Smooth muscle cell (in vitro differentiated cells): ENCODE measurements around the gene DFFB. TPM values are rescaled to one million over a fixed set of nuclear protein-coding genes. Genes with fewer than 3 reads are reported as not detected.
A peak's percentile ranks its signal among the peaks of the same experiment; 100 is the strongest.

Source experiments
- DNase-seq: peaks from one replicate; lab custom pipeline; 2025; ENCODE audit not compliant: unreplicated experiment; lab: John Stamatoyannopoulos, UW
- H2AFZ ChIP-seq: fragments of 200-600 bp; sonication (generic); 2 replicates; pipeline ENCODE4 v1.6.0; 2016; ENCODE audit warnings: antibody characterized with exemption, low read depth, mild to moderate bottlenecking
- H3F3A ChIP-seq: fragments of 200-600 bp; sonication (generic); 2 replicates; pipeline ENCODE4 v1.6.0; 2017; ENCODE audit warnings: antibody characterized with exemption, low read depth
- H3K27ac ChIP-seq: fragments of 200-600 bp; sonication (generic); 2 replicates; pipeline ENCODE4 v1.5.1; 2016; ENCODE audit warnings: low read depth, mild to moderate bottlenecking
- H3K27me3 ChIP-seq: fragments of 200-600 bp; sonication (generic); 2 replicates; pipeline ENCODE4 v1.6.1; 2016; ENCODE audit warnings: low read depth, mild to moderate bottlenecking
- H3K36me3 ChIP-seq: fragments of 200-600 bp; sonication (generic); 2 replicates; pipeline ENCODE4 v1.5.1; 2016; ENCODE audit warnings: low read depth
- H3K4me1 ChIP-seq: fragments of 200-600 bp; sonication (generic); 2 replicates; pipeline ENCODE4 v1.5.1; 2016; ENCODE audit warnings: low read depth
- H3K4me2 ChIP-seq: fragments of 200-600 bp; sonication (generic); 2 replicates; pipeline ENCODE4 v1.6.0; 2016; ENCODE audit warnings: mild to moderate bottlenecking
- H3K4me3 ChIP-seq: fragments of 200-600 bp; sonication (generic); 2 replicates; pipeline ENCODE4 v1.5.1; 2016; ENCODE audit warnings: mild to moderate bottlenecking
- H3K79me2 ChIP-seq: fragments of 200-600 bp; sonication (generic); 2 replicates; pipeline ENCODE4 v1.6.0; 2016; ENCODE audit warnings: low read depth, mild to moderate bottlenecking
- H3K9ac ChIP-seq: fragments of 200-600 bp; sonication (generic); 2 replicates; pipeline ENCODE4 v1.6.0; 2016; ENCODE audit warnings: low read depth
- H3K9me3 ChIP-seq: fragments of 200-600 bp; sonication (generic); replicated peaks from 2 replicates; pipeline ENCODE4 v1.5.1; 2016; ENCODE audit warnings: low read depth
- H4K20me1 ChIP-seq: fragments of 200-600 bp; sonication (generic); 2 replicates; pipeline ENCODE4 v1.6.0; 2016; ENCODE audit warnings: low read depth
- CTCF ChIP-seq: fragments of 200-600 bp; sonication (generic); IDR thresholded peaks from 2 replicates; pipeline ENCODE4 v1.5.1; 2017; ENCODE audit warnings: borderline replicate concordance, mild to moderate bottlenecking, antibody characterized with exemption; ENCODE audit not compliant: insufficient read depth, poor library complexity, severe bottlenecking
- WGBS: methylation state at CpG from one replicate; pipeline ENCODE4 v1.1.7; 2016; ENCODE audit warnings: low lambda C conversion rate; 5-methylcytosine and 5-hydroxymethylcytosine counted together
- polyA plus RNA-seq: library from polyadenylated mRNA; unstranded; fragments of >200 nt; fragmentation: Nextera tagmentation; extraction: Ambion mirVana; gene quantifications from 2 replicates; pipeline ENCODE4 v1.2.1, GENCODE V29; 2016
- total RNA-seq: library from RNA; depleted of rRNA; stranded (reverse); fragments of >200 nt; gene quantifications from 2 replicates; pipeline ENCODE4 v1.2.3, GENCODE V29; 2014

Gene DFFB
- total and polyA plus RNA-seq, 2 experiments from 2014 or later: 3.3 to 4.5 TPM

GRCh38 chr1:3899754-3900149, 42.5 kb downstream of the DFFB start:
- H4K20me1 ChIP-seq: peaks cover 39% of the 10 kb centered on the region
- no peak for DNase-seq
- peak overlapping the region; percentile 90 for H3K4me2 ChIP-seq
- H3K79me2 ChIP-seq: peaks cover 51% of the 10 kb centered on the region
- peak overlapping the region; percentile 93 for H2AFZ ChIP-seq
- peak overlapping the region; percentile 74 for H3K27ac ChIP-seq
- H3K27me3 ChIP-seq: no peaks in the 10 kb centered on the region
- peak overlapping the region; percentile 92 for H3K9ac ChIP-seq
- no peaks in the 10 kb centered on the region for H3F3A ChIP-seq
- peak overlapping the region; percentile 80 for H3K4me3 ChIP-seq
- no peaks in the 10 kb centered on the region for H3K9me3 ChIP-seq
- WGBS: under 1% methylated on average over 23 of the region's 26 CpGs
- peaks cover 6% of the 10 kb centered on the region for H3K4me1 ChIP-seq
- TF ChIP-seq CTCF: peak; percentile 16
- no peaks in the 10 kb centered on the region for H3K36me3 ChIP-seq

- Histone ChIP-seq H3K4me1 (peaks cover 6% of the 10 kb centered on the region), H2AFZ (peak within 1 kb of the TSS; percentile 93), H3K27me3 (no peaks in the 10 kb centered on the region), H3K4me2 (peak within 1 kb of the TSS; percentile 90), H3K27ac (peak within 1 kb of the TSS; percentile 74), H3K4me3 (peak within 1 kb of the TSS; percentile 80), H3K9me3 (no peaks in the 10 kb centered on the region), H3K9ac (peak within 1 kb of the TSS; percentile 92), H3K79me2 (peaks cover 47% of the 10 kb centered on the region), H3K36me3 (no peaks in the 10 kb centered on the region), H4K20me1 (peaks cover 33% of the 10 kb centered on the region), H3F3A (no peaks in the 10 kb centered on the region)
- TF ChIP-seq CTCF: no peak
- peak; percentile 98 for DNase-seq
- WGBS: under 1% methylated on average over 53 of the region's 58 CpGs
These were observed 43.1 kb downstream of the DFFB start, which contains the start of gene C1orf174 for GRCh38 chr1:3900150-3900968. Gene C1orf174 (minus strand): TSS chr1:3900272. CDS start chr1:3900186, 86 bp downstream.

GRCh38 chr1:3900969-3901529, 43.8 kb downstream of the DFFB start:
- peak overlapping the region; percentile 90 for H3K4me2 ChIP-seq
- H3K4me3 ChIP-seq: peak overlapping the region; percentile 80
- H3K9ac ChIP-seq: peak overlapping the region; percentile 50
- TF ChIP-seq CTCF: no peak
- H2AFZ ChIP-seq: peak overlapping the region; percentile 93
- H3F3A ChIP-seq: no peaks in the 10 kb centered on the region
- peaks cover 26% of the 10 kb centered on the region for H4K20me1 ChIP-seq
- peak; percentile 85 for DNase-seq
- under 1% methylated on average over 42 of the region's 51 CpGs for WGBS
- H3K36me3 ChIP-seq: no peaks in the 10 kb centered on the region
- peaks cover 6% of the 10 kb centered on the region for H3K4me1 ChIP-seq
- H3K79me2 ChIP-seq: peaks cover 40% of the 10 kb centered on the region
- no peaks in the 10 kb centered on the region for H3K9me3 ChIP-seq
- peak overlapping the region; percentile 74 for H3K27ac ChIP-seq
- no peaks in the 10 kb centered on the region for H3K27me3 ChIP-seq
